ENCODE measurements around the gene TMEM26.

The TMEM26 gene

GRCh38 chr10:61448841-61449600, 4.2 kb downstream of the TMEM26 start:
- H3K27ac Mint-ChIP-seq: no peak overlapping the region
- peaks cover 44% of the 10 kb centered on the region for H3K27me3 Mint-ChIP-seq (ENCODE audit: low read depth)
- DNase-seq (ENCODE audit: low spot score): no peak
- H3K4me3 Mint-ChIP-seq: no peak overlapping the region
- H3K36me3 Mint-ChIP-seq (ENCODE audit: low read depth): no peaks in the 10 kb centered on the region
- H3K4me1 Mint-ChIP-seq (ENCODE audit: low read depth): peaks cover 6% of the 10 kb centered on the region
- H3K9me3 Mint-ChIP-seq: no peaks in the 10 kb centered on the region

DNA sequence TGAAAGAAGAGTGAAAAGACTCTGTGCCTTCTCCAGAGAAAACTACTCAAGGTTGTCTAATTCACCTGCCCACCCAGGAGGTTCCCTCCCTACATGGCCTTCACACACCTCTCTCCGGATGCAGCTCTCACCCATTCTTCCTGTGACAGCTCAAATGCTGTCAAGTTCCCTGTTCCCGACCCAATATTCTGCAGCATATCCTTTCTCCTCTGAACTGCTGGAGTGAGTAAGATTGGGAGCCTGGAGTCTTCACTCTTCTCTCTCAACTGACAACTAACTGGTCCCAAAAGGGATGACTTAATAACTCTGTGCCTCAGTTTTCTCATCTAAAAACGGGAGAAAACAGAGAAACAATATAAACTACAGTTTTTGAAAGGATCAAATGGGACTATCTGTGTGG, 5.1 kb downstream of the TMEM26 start:
- Mint-ChIP-seq H3K9me3 (no peaks in the 10 kb centered on the region), H3K27me3 (ENCODE audit: low read depth) (peaks cover 38% of the 10 kb centered on the region), H3K4me1 (ENCODE audit: low read depth) (peaks cover 6% of the 10 kb centered on the region), H3K4me3 (no peak overlapping the region), H3K27ac (no peak overlapping the region), H3K36me3 (ENCODE audit: low read depth) (no peaks in the 10 kb centered on the region)
- no peak for DNase-seq (ENCODE audit: low spot score)

DNA sequence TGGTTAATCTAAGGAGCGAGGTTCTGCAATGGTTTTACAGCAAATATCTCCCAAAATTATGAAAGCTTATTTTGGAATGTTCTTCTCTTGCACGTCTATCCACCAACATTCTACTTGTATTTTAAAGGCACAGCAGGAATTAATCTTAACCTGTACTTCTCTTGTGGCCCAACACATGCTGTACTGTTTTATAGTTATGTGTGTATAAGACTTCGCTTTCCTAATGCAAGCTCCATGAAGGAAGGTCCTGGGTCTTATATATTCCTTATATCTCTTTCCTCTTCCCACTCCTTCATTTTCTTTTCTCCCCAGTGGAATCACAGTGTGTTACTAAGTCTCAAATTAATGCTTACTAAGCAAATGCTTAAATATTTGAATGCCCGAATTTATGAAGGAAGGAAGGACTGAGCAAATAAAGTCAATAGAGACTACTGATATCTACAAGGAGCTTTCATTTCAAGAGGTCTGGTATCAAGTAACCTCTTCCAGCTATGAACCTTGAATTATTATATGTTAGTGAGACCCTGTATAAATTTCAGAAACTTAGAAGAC, 14.0 kb downstream of the TMEM26 start:
- H3K9me3 Mint-ChIP-seq: no peaks in the 10 kb centered on the region

DNA sequence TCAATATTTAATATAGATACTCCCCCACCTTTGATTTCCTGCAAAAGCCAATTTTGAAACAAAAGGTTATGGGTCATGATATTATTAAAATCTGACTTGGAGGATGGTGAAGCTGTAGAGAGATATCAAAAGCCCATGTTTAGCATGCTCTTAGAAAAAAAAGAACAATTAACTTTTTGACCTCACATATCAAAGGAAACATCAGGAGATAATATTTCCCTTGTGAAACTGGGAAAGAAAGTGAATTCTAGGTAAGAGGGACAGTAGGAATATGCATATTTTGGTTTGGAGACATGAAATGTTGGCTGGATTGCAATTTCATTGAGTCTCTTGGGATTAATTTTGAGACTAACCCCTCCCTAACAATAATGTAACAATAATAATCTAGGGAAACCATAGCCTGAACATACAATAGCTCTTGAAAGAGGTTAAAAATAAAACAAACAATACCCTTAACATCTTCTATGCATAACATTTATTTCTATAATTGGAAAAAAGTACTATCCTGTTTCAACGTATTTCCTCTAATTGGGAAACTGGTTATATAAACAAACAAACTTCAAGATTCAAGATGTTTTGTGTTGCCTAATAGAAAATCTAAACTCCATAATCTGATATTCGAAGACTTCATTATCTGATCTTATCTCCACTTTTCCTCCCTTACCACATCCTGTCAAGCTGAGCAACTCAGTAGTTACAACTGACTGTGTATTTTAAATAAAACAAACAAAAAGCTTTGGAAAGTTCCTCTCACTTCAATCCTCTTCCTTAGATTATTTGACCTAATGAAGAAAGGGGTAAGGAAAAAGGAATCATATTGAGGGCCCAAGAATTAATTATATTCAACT, 14.8 kb downstream of the TMEM26 start:
- peaks cover 16% of the 10 kb centered on the region for H3K27me3 Mint-ChIP-seq (ENCODE audit: low read depth)
- H3K4me3 Mint-ChIP-seq: peak overlapping the region; percentile 36

More for the DNA sequence above, 14.0 kb downstream of the TMEM26 start:
- no peak overlapping the region for H3K4me3 Mint-ChIP-seq
- peaks cover 20% of the 10 kb centered on the region for H3K4me1 Mint-ChIP-seq (ENCODE audit: low read depth)
- DNase-seq (ENCODE audit: low spot score): no peak
- no peak overlapping the region for H3K27ac Mint-ChIP-seq
- peaks cover 14% of the 10 kb centered on the region for H3K27me3 Mint-ChIP-seq (ENCODE audit: low read depth)
- H3K36me3 Mint-ChIP-seq (ENCODE audit: low read depth): no peaks in the 10 kb centered on the region

GRCh38 chr10:61423178-61423577, 30.0 kb downstream of the TMEM26 start:
- Mint-ChIP-seq H3K27ac (no peak overlapping the region), H3K4me1 (ENCODE audit: low read depth) (no peaks in the 10 kb centered on the region), H3K9me3 (peaks cover 8% of the 10 kb centered on the region), H3K27me3 (ENCODE audit: low read depth) (peaks cover 4% of the 10 kb centered on the region), H3K36me3 (ENCODE audit: low read depth) (no peaks in the 10 kb centered on the region), H3K4me3 (no peak overlapping the region)
- DNase-seq (ENCODE audit: low spot score): no peak

More for the DNA sequence above, 14.8 kb downstream of the TMEM26 start:
- Mint-ChIP-seq H3K36me3 (ENCODE audit: low read depth) (no peaks in the 10 kb centered on the region), H3K27ac (no peak overlapping the region), H3K9me3 (no peaks in the 10 kb centered on the region), H3K4me1 (ENCODE audit: low read depth) (peaks cover 20% of the 10 kb centered on the region)
- no peak for DNase-seq (ENCODE audit: low spot score)

- Mint-ChIP-seq H3K4me1 (ENCODE audit: low read depth) (no peaks in the 10 kb centered on the region), H3K27me3 (ENCODE audit: low read depth) (peaks cover 13% of the 10 kb centered on the region), H3K36me3 (ENCODE audit: low read depth) (no peaks in the 10 kb centered on the region), H3K9me3 (peaks cover 3% of the 10 kb centered on the region), H3K27ac (no peak overlapping the region), H3K4me3 (no peak overlapping the region)
- DNase-seq (ENCODE audit: low spot score): no peak
Measured at GRCh38 chr10:61417661-61418060, 35.5 kb downstream of the TMEM26 start.

- no peak for DNase-seq (ENCODE audit: low spot score)
- no peak overlapping the region for H3K4me3 Mint-ChIP-seq
Measured at GRCh38 chr10:61415824-61416223, 37.4 kb downstream of the TMEM26 start.

DNA sequence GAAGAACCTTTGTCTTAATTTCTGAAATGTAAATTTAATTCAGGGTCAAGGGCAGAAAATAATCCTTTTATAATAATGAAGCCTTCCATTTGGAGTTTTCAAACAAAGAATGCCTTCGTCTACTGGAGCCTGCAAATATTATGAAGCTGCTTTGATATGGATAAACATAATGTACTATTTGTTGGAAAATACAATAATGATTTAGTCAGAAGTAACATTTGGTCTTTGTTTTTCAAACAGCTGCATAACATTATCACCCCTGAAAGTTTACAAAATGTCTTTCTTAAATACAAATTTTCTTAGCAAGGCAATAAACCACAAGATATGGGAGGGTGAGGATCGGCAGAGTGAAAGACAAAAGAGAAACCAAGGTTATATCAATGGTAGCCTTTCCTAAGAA, 41.5 kb downstream of the TMEM26 start:
- Mint-ChIP-seq H3K4me1 (ENCODE audit: low read depth) (no peaks in the 10 kb centered on the region), H3K4me3 (no peak overlapping the region), H3K27ac (no peak overlapping the region), H3K27me3 (ENCODE audit: low read depth) (peaks cover 7% of the 10 kb centered on the region), H3K9me3 (no peaks in the 10 kb centered on the region), H3K36me3 (ENCODE audit: low read depth) (no peaks in the 10 kb centered on the region)
- DNase-seq (ENCODE audit: low spot score): no peak

More at GRCh38 chr10:61415824-61416223, 37.4 kb downstream of the TMEM26 start:
- Mint-ChIP-seq H3K27ac (no peak overlapping the region), H3K36me3 (ENCODE audit: low read depth) (no peaks in the 10 kb centered on the region), H3K27me3 (ENCODE audit: low read depth) (peaks cover 11% of the 10 kb centered on the region), H3K9me3 (no peaks in the 10 kb centered on the region), H3K4me1 (ENCODE audit: low read depth) (no peaks in the 10 kb centered on the region)

- Mint-ChIP-seq H3K9me3 (no peaks in the 10 kb centered on the region), H3K36me3 (ENCODE audit: low read depth) (no peaks in the 10 kb centered on the region), H3K27ac (no peak overlapping the region), H3K4me1 (ENCODE audit: low read depth) (no peaks in the 10 kb centered on the region), H3K4me3 (no peak overlapping the region), H3K27me3 (ENCODE audit: low read depth) (peaks cover 7% of the 10 kb centered on the region)
- no peak for DNase-seq (ENCODE audit: low spot score)
Measured at GRCh38 chr10:61410353-61411070, 42.7 kb downstream of the TMEM26 start.

DNA sequence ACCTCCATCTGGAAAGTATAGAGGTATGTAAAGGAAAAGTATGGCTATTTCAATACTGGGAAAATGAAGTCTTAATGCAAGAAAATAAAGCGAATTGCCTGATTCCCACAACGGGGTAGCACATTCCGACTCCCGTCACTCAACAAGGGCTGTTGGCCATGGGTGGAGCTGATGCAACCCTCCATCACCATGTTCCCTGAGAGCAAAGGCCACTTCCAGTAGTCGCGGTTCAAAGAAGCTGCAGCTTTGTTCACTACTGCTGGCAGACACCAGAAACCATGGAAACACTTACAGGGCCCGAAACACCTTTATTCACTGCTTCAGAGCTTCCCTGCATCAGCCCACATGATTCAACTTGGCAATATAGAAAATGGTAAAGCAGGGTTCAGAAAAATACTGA, 44.0 kb downstream of the TMEM26 start:
- Mint-ChIP-seq H3K4me3 (no peak overlapping the region), H3K4me1 (ENCODE audit: low read depth) (no peaks in the 10 kb centered on the region), H3K36me3 (ENCODE audit: low read depth) (no peaks in the 10 kb centered on the region), H3K9me3 (no peaks in the 10 kb centered on the region), H3K27me3 (ENCODE audit: low read depth) (peaks cover 2% of the 10 kb centered on the region), H3K27ac (no peak overlapping the region)
- DNase-seq (ENCODE audit: low spot score): no peak

DNA sequence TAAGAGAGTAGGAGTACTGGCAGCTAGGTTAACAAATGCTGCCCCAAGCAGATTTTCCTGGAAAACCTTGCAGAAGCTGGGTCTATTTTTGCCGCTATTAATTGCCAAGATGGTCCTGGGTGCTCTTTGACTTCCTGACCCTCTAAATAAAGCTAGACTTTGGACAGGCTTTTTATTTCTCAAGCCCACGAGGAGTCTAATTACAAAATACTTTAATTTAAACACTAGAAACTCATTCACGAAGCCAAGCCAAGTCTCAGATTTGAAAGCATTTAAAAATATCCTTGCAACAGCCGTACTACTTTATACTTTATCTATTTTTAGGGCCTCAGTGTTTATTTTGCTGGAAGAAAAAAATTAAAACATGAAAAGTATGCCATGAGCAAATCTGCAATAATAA, 45.1 kb downstream of the TMEM26 start:
- H3K4me3 Mint-ChIP-seq: no peak overlapping the region
- DNase-seq (ENCODE audit: low spot score): no peak
- H3K36me3 Mint-ChIP-seq (ENCODE audit: low read depth): no peaks in the 10 kb centered on the region
- H3K9me3 Mint-ChIP-seq: no peaks in the 10 kb centered on the region
- H3K27ac Mint-ChIP-seq: no peak overlapping the region
- H3K27me3 Mint-ChIP-seq (ENCODE audit: low read depth): no peaks in the 10 kb centered on the region
- H3K4me1 Mint-ChIP-seq (ENCODE audit: low read depth): no peaks in the 10 kb centered on the region

GRCh38 chr10:61406736-61407135, 46.4 kb downstream of the TMEM26 start:
- no peak overlapping the region for H3K27ac Mint-ChIP-seq
- no peaks in the 10 kb centered on the region for H3K4me1 Mint-ChIP-seq (ENCODE audit: low read depth)
- H3K36me3 Mint-ChIP-seq (ENCODE audit: low read depth): no peaks in the 10 kb centered on the region
- H3K9me3 Mint-ChIP-seq: no peaks in the 10 kb centered on the region
- H3K4me3 Mint-ChIP-seq: no peak overlapping the region
- no peak for DNase-seq (ENCODE audit: low spot score)
- H3K27me3 Mint-ChIP-seq (ENCODE audit: low read depth): no peaks in the 10 kb centered on the region

DNA sequence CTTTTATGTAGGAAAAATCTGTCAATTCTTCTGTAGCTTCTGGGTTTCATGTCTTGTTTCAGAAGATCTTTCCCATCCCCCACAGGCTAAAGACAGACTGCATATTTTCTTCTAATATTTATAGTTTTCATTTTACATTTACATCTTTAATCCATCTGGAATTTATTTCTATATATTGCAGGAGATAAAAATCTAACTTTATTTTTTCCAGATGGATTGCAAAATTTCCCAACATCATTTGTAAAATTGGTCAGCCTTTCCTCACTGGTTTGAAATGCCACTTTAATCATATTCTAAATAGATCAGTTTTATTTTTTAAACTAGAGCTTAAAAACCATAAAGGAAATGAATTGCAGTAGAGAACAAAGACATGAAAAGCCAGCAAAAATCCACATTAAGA, 46.9 kb downstream of the TMEM26 start:
- DNase-seq (ENCODE audit: low spot score): no peak
- no peaks in the 10 kb centered on the region for H3K27me3 Mint-ChIP-seq (ENCODE audit: low read depth)
- H3K36me3 Mint-ChIP-seq (ENCODE audit: low read depth): no peaks in the 10 kb centered on the region
- H3K4me3 Mint-ChIP-seq: no peak overlapping the region
- H3K27ac Mint-ChIP-seq: no peak overlapping the region
- H3K9me3 Mint-ChIP-seq: no peaks in the 10 kb centered on the region
- H3K4me1 Mint-ChIP-seq (ENCODE audit: low read depth): no peaks in the 10 kb centered on the region

- H3K27me3 Mint-ChIP-seq (ENCODE audit: low read depth): no peaks in the 10 kb centered on the region
- no peaks in the 10 kb centered on the region for H3K9me3 Mint-ChIP-seq
- H3K4me3 Mint-ChIP-seq: no peak overlapping the region
- no peak overlapping the region for H3K27ac Mint-ChIP-seq
- no peak for DNase-seq (ENCODE audit: low spot score)
- H3K36me3 Mint-ChIP-seq (ENCODE audit: low read depth): no peaks in the 10 kb centered on the region
- H3K4me1 Mint-ChIP-seq (ENCODE audit: low read depth): peaks cover 4% of the 10 kb centered on the region
Measured at GRCh38 chr10:61404751-61405150, 48.4 kb downstream of the TMEM26 start.
